Keratinocyte (primary cell): ENCODE results near the gene JMJD7.

Source experiments
- EZH2 ChIP-seq: IDR thresholded peaks from one replicate; pipeline ENCODE4 v1.6.1; 2012; ENCODE audit warnings: inconsistent platforms, mild to moderate bottlenecking, low read length, moderate library complexity
- TF ChIP-seq, protein P1 (sequence below), 3 experiments: IDR thresholded peaks in 1 of 3; conservative IDR thresholded peaks in 1 of 3; optimal IDR thresholded peaks in 1 of 3; 2 replicates in 2 of 3; 3 replicates in 1 of 3; pipeline versions ENCODE3 to v1.5.1; 2011; ENCODE audit warnings: low read length in 3 of 3, mild to moderate bottlenecking in 3 of 3, moderate library complexity in 2 of 3, control low read depth in 1 of 3, inconsistent platforms in 1 of 3; ENCODE audit not compliant: insufficient read depth in 2 of 3; ENCODE audit errors: extremely low read depth in 1 of 3

DNA sequence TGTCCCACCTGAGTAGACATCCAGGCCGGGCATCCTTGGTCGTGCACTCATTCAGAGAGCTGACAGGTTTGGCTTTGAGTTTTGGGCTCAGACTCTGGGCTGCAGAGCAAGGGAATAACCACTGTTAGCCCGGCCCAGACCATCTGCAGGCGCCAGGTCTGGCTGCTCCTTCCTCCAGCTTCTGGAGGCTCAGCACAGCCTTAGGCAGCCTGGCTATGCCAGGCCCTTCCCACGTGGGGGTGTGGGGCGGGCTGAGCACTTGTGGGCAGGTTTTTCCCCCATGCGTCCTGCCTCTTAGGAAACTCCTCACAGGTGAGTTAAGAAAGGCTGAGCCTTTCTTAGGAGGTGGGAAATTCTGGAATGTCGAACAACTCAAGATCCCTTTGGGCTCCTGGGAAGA lies 22.0 kb downstream of the JMJD7 start:
- TF ChIP-seq EZH2 = no peak
- TF ChIP-seq, protein P1, sequence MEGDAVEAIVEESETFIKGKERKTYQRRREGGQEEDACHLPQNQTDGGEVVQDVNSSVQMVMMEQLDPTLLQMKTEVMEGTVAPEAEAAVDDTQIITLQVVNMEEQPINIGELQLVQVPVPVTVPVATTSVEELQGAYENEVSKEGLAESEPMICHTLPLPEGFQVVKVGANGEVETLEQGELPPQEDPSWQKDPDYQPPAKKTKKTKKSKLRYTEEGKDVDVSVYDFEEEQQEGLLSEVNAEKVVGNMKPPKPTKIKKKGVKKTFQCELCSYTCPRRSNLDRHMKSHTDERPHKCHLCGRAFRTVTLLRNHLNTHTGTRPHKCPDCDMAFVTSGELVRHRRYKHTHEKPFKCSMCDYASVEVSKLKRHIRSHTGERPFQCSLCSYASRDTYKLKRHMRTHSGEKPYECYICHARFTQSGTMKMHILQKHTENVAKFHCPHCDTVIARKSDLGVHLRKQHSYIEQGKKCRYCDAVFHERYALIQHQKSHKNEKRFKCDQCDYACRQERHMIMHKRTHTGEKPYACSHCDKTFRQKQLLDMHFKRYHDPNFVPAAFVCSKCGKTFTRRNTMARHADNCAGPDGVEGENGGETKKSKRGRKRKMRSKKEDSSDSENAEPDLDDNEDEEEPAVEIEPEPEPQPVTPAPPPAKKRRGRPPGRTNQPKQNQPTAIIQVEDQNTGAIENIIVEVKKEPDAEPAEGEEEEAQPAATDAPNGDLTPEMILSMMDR (optimal IDR thresholded peaks at IDR 0.05 in 1 of 3, IDR thresholded peaks at IDR 0.05 in 1 of 3, conservative IDR thresholded peaks at IDR 0.05 in 1 of 3; ENCODE audit: extremely low read depth in 1 of 3, insufficient read depth in 2 of 3, low read length in 3 of 3) = no peak
